Measurements from ENCODE around the gene CLVS2.

Gene CLVS2, protein sequence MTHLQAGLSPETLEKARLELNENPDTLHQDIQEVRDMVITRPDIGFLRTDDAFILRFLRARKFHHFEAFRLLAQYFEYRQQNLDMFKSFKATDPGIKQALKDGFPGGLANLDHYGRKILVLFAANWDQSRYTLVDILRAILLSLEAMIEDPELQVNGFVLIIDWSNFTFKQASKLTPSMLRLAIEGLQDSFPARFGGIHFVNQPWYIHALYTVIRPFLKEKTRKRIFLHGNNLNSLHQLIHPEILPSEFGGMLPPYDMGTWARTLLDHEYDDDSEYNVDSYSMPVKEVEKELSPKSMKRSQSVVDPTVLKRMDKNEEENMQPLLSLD

DNA sequence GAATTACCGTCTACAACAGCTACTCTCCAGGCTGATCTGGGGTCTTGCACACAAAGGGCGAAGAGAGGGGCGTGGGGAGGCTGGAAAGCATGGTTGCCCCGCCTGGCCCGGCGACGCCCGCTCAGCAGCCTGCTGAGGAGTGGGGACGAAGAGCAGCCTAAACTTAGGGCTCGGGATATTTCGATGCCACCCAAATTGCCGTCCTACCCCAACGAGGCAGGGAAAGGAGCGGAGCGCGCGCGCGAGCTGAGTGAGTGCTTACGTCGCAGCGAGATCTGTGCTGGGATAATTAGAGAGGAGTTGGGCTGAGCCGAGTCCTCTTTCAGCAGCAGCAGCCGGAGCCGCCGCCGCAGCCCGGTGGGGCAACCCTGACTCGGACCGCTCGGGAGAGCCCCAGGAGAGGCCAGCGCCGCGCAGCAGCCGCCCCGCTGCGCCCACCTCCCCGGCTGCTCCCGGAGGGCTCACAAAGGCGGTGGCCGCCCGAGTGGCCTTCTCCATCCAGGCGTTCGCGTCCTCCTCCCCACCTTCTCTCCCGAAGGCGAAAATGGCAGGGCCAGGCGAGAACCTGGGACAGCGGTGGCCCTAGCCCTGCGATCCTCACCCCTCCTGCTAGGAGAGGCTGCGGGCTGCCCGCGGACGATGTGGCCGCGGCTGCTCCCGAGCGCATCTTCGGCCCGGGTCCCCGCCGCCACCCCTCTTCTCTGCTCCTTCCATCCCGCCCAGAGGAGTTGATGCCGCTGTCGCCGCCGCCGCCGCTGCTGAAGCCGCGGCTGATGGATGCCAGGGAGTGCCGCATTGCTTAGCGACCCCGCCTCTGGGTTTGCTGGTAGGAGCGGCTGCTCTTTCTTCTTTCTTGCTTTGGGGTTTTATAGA lies at the start of gene CLVS2:
Gene CLVS2, plus strand, starts transcription at position 315 of the 873 bp plus-strand sequence. CDS start 1,543 bp downstream, outside the sequence.
- no peak for FAIRE-seq

DNA sequence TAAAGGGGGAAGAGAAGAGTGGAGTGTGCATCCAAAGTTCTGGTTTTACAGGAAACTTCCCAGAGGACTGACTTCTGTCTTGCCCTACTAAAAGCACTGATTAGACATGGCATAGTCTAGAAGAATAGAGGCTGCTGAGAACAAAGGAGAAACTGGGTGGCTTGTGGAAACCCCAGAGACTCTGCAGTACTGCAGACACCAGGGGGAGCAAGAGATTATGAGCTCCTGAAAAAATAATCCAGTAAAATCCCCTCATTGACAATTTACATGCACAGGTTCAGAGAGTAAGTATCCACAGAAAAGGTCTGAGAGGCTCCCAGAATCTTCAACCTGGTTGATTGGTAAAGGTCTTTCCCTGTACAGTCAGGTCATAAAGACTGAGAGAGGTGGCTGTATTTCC lies 48.7 kb upstream of the CLVS2 start:
- no peak for FAIRE-seq

DNA sequence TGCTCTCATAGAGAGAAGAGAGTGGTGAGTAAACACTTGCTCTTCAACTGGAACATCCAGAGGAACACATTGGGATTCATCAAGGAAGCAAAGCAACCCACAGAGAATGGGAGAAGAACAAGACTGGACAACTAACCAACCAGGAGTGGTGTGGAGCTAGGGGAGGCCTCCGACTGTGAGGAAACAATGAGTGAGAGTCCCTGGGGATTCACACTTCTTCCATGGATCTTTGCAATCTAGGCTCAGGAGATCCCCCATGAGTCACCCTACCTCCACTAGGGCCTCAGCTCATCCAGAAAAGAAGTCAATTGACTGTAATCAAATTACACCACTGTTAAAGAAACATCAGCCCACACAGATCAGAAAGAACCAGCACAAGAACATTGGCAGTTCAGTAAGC lies 42.3 kb upstream of the CLVS2 start:
- FAIRE-seq = no peak

DNA sequence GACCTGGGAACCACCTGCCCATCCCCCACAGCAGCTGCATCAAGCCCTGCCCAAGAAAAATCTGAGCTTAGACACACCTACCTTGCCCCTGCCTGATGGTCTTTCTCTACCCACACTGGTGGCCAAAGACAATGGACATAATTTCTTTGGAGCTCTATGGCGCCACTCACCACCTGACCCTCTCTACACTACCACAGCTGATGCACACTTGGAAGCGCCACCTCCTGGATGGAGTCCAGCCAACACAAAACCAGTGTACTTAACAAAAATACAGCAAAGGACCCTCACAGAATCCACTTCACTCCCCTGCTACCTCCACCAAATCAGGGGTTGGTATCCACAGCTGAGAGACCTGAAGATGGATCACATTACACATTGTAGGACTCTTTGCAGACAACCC lies 39.7 kb upstream of the CLVS2 start:
- FAIRE-seq = no peak

DNA sequence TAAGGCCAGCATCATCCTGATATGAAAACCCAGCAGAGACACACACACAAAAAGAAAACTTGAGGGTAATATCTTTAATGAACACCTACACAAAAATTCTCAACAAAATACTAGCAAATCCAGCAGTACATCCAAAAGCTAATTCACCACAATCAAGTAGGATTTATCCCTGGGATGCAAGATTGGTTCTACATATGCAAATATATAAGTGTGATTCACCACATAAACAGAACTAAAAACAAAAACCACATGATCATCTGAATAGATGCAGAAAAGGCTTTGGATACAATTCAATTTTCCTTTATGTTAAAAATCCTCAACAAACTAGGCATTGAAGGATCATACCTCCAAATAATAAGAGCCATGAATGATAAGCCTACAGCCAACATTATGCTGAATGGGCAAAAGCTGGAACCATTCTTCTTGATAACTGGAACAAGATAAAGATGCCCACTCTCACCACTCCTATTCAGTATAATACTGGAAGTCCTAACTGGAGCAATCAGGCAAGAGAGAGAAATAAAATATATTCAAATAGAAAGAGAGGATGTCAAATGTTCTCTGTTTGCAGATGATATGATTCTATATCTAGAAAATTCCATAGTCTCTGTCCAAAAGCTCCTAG lies 33.9 kb upstream of the CLVS2 start:
- FAIRE-seq = no peak

DNA sequence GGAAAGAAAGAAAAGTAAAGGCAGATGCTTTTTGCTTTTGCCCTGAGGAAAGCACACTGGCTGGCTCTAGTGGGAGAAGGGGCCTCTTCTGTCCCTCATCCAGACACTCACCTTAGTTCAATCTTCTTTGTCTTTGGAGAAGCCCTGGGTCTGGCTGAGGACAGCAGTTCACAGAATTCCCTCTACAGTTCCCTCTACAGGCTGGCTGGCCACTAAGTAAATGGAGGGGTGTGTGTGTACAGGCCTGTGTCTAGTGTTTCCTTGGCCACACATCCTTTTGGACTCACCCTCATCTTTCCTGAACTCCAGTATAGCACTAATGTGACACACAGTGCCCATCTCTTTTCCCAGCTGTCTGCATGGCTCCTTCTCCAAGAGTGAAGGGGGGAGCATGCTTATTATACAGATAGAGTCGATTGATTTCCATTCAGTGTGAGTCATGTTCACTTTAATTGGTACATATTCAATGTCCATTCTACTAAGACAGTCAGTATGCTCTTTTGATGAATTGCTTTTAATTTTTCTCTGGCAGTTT lies 26.0 kb upstream of the CLVS2 start:
- FAIRE-seq = no peak

DNA sequence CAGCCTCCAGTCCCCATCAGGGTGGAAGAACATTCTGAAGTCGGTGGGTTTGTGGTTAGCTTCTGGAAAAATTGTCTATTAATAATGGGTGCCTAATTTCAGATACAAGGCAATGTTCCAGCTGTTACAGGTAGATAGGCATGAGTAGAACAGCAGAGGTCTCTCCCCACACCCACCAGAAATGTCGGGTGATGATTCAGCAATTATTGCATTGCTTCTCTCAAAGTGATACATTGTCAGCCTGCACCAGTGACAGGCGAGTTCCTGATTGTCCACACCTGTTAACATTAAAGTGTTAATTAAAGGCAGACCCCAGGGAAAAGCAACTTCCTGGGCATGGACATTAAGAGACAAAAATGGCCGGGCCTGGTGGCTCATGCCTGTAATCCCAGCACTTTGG lies 18.9 kb upstream of the CLVS2 start:
- FAIRE-seq = no peak

DNA sequence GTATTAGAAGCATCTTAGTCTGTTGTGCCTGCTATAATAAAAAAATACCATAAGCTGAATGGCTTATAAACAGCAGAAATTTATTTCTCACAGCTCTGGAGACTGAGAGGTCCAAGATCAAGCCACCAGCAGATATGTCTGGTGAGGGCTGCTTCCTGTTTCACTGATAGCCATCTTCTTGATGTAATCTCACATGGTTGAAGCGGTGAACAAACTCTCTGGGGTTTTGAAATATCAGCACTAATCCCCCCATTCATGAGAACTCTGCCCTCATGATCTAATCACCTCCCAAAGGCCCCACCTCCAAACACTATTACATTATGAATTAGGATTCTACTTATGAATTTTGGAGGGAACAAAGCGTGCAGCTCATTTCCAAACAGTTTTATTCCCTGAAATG lies 11.6 kb upstream of the CLVS2 start:
- FAIRE-seq = no peak

DNA sequence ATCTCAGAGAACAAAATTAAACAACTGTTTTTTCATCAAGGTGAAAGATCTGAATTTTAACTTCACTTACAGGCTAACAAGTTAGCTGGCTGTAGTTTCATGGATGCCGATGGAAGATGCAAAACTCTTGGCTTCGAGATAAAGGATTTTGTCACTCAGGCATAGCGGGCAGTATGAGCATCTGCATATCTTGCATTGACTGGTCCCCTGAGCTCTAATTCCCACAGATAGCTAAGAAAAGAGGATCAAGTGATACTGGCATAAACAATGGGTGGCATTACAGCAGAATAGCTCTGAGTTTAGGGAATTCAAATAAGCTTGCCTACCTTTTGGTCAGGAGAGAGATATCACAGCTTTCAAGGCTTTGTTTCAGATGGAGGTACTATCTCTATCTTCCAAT lies 1.8 kb upstream of the CLVS2 start:
- FAIRE-seq = no peak

DNA sequence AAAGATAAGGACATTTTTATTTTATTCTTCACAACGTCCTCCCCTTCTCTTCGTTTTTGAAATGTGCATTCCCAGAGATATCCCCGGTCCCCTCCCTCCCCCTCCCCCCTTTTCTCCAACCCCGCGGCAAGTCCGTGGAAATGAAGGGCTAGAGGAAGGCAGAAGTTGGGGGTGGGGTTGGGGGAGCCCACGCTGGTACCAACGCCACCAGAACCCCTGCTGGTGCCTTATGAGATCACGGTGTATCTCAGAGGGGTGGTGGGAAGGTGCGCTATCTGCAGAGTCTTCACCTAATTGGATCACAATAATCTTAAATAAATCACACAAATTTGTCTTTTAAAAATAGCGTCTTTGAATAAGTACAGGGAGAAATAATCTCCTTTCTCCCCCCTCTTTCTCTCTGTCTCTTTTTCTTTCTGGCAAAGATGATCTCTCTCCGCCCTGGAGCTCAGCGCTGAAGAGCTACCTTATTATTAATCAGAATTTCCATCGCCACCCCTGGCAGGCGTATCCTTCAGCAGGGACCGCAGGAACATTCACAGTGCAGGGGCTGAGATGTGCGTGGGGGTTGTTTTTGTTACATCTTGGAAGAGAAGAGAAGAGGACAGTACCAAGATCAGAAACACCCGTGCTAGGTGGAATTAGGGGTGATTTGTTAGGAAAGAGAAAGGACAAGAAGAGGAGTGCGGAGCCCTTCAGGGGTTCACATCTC lies 915 bp downstream of the CLVS2 start:
- FAIRE-seq = no peak

DNA sequence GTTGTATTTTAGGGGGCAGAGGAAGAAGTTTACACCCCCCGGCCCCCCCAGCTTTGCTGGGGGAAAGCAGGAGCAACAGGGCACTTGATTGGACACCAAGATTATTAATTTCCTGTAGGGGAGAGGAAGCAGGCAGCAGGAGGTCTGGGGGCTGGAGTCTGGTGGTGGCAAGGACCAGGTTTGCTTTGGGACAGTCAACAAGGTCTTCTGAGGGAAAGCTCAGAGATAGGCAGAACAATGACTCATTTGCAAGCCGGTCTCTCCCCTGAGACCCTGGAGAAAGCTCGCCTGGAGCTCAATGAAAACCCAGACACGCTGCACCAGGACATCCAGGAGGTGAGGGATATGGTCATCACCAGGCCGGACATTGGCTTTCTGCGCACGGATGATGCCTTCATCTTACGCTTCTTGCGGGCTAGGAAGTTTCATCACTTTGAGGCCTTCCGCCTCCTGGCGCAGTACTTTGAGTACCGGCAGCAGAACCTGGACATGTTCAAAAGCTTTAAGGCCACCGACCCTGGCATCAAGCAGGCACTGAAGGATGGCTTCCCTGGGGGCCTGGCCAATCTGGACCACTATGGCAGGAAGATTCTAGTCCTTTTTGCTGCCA lies 1.6 kb downstream of the CLVS2 start:
- no peak for FAIRE-seq

DNA sequence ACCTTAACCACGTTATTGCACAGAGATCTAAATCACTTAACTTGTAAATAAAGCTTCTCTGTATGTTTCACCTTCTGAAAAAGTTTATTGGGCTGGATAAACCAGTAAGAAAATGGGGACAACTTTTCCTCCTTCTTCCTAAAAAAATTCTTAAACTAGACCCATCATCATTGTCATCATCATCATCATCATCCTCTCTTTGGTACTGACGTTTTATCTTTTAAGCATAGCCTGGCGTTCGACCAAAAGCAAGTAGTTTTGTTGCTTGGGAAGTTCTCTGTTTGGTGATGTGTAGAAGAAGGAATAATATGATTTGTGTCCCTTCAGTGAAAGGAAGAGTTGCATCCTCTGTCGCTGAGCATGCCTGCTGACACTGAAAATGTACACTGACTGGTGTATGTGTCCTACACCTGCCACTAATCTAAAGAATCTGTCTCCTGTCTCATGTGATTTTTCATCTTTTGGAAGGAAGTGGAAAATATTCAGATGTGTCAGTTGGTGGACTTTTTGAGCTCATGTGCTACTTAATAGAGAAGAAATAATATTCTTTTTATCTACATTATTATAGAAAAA lies 2.5 kb downstream of the CLVS2 start:
- FAIRE-seq = no peak

DNA sequence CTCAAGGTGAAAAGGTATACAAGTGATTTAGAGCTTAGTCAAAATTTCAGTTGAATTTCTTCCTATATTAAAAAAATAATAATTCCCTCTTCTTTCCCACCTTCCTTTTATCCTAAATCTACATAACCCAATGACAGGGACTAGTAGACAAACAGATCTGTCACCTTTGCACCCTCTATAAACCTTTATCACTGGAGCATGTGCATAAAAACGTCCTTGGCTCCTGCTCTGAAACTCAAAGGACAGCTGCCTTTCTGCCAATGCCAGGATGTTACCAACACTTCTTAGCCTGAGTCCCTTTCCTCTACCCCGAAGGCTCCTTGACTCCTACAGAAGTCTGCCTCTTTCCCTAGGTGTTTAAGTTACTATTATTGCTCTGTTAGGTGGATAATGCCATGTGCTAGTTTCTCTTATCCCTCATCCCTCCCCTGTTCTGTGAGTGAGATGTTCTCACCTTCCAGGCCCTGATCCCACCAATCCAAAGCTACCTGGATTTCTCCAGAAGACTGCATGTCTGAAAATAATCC lies 4.3 kb downstream of the CLVS2 start:
- FAIRE-seq = no peak

DNA sequence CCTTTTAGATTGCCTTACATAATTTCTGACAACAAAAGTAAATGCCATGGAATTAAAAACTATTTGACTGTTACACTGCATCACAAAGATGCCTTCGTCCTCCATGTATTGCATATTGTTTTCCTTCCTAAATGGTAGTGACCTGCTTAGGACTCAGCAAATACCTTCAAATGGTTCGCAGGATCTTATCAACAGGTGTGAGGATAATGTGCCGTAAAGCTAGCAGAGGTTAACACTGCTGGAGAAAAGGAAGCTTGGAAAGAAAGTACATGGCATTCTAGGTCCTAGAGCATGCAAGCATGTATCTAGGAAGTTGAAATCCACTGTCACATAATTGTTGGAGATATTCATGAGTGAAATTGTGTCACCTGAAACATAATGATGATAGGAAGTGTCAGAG lies 5.5 kb downstream of the CLVS2 start:
- FAIRE-seq = no peak

DNA sequence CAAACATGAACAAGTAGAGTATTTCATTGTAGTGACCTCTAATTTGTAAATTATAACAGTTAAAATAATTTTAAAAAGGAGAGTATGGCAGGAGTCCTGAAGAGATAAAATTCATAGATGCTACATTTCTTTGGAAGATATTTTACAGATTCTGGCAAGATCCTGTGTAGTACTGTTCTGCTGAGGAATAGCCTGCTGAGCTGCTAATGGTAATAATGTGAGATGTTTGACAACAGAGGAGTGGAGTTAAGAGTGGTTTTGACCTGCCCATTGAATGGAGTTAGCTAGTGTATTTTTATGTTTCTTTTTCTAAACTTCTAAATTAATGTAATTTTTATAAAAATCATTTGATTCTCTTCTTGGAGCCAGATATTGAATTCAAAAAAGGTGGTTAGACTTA lies 11.8 kb downstream of the CLVS2 start:
- FAIRE-seq = no peak

DNA sequence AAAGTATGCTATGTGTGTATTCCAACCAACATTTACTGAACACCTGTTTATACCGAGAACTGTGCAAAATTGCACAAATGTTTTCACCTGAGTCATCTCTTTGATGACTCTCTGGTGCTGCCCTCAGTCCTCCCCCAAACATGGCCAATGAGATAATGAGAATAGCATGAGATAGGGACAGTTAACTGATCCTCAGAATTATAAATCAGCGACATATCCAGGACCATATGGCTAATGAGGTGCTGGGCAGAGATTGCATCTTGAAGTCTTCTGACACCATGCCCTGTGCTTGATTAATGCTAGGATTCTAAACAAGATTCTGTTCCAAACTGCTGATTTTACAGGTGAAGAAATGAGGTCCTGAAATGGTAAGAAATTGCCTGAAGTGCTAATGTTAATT lies 13.0 kb downstream of the CLVS2 start:
- FAIRE-seq = no peak

DNA sequence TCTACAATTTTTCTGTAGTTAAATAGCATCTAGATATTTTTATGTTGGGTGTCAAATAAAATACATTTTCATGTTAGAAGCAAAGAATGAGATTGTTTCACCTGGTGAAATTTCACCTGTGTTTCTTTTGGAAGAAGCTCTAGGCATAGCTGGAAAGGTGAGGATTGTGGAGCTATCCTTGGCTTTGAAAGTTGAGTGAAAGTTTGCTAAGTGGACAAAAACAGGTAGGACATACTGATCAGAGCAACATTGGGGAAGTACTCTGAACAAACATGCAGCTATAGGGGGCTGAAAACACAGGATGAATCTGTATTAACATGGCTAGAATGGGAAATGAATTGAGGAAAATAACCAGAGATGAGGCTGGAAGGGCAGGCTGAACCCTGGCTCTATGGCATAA lies 18.8 kb downstream of the CLVS2 start:
- no peak for FAIRE-seq

DNA sequence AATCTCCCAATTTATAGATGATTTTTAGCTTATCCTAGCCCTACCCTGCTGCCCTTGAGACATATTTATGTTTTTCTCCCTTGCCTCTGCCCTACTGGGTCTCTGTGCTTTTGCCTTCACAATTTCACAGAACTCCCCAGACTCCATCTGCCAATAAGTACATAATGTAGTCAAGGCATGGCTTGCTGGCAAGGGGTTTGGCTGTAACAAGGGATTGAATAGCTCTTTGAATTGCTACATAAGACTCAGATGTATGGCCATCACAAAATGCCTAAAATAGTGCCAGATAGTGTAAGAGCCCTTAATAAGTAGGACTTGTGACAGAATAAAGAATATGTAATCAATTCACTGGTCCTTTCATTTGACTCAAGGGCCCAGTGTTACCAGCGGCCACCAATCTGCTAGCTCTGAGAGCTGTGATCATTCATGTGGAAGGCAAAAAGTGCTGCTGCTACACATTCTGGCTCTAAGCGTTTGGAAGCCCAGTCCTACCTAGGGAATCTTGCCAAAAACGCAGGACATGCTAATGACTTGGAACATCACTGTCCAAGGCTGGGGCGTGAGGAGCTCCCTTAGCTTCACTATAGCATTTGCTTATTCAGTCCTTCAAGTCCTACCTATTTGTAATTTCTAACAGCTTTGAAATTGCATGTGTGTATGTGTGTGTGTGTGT lies 20.5 kb downstream of the CLVS2 start:
- FAIRE-seq = no peak

DNA sequence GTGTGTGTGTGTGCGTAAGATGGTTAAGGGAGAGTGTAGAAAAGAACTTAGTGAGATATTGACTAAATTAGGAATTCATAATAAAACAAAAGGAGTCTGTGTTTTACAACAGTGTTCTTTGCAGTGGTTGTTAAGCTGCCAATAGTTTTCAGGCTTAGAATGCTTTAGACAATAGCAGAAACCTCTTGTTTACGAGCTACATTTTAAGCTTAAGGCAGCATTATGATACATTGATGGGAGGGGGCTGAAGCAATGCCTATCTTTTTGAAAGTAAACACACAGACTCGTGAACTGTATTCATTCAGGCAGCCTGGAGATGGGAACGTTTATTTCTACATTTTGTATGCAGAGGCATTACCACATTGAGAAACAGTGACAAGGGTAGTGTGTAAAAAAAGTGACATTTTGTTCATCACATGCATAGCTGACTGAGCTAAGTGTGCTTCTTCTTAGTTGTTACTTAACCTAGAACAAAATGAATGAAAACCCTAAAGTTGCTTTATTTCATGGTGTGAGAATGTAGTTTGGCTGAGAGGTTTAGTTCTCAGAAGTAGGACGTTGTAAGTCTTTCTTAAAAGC lies 21.2 kb downstream of the CLVS2 start:
- no peak for FAIRE-seq

DNA sequence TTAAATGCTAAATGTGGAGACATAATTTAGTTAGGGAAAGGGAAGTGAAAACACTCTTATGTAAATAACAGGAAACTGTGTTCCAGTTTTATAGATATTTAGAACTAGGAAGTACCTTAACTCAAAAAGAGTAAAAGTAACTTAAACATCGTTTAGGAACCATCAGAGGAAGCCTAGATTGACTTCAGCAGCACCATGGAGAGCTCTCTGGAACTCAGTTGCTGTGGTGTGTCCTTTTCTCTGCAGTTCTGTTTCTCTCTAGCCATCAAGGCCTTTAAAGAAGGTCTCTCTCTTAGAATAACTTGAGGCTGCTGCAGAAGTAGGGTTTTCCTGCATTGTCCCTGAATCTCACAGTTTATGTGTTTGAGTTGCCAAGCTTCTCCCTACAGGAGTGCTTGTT lies 26.9 kb downstream of the CLVS2 start:
- FAIRE-seq = no peak

DNA sequence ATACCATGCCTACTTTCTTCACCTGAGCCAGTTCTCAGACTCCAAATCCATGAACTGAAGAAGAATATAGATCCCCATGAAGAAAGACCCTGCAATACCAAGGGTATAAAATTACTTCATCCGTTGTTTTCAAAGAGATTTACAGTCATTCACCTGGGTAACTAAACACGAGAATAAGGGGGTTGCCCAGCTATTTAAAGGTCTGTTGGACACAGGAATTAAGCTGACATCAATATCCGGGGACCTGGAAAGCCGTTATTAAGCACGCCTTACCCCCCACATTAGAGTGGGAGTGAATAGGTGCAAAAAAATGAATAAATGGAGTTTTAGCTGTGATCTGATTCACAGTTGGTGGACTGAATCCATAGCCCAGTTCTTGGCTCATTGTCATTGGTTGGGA lies 28.9 kb downstream of the CLVS2 start:
- no peak for FAIRE-seq

All from endometrium (tissue), 2 donors.